Fibroblast of pulmonary artery (primary cell): ENCODE measurements around the gene BNC2.
"Not testable (repeated sequence)": the region's sequence is repeated elsewhere in the genome, so short reads cannot be mapped to it uniquely, and the experiment has no call there.

ENCODE experiments used
- DNase-seq: peaks from one replicate; pipeline ENCODE4 v3.0.0-alpha.2; 2010; ENCODE audit warnings: low read depth
- H3K4me3 ChIP-seq: replicated peaks from 2 replicates; pipeline ENCODE4 v1.5.1; 2011; ENCODE audit warnings: low read depth, mild to moderate bottlenecking, control low read depth, low read length, moderate library complexity
- TF ChIP-seq, protein P1 (sequence below): IDR thresholded peaks from 2 replicates; pipeline ENCODE4 v1.5.1; 2011; ENCODE audit warnings: mild to moderate bottlenecking, control low read depth, low read length, inconsistent platforms; ENCODE audit errors: missing control alignments

Gene BNC2

GRCh38 chr9:16487915-16488314, 382.6 kb downstream of the BNC2 start:
- DNase-seq = no peak

DNA sequence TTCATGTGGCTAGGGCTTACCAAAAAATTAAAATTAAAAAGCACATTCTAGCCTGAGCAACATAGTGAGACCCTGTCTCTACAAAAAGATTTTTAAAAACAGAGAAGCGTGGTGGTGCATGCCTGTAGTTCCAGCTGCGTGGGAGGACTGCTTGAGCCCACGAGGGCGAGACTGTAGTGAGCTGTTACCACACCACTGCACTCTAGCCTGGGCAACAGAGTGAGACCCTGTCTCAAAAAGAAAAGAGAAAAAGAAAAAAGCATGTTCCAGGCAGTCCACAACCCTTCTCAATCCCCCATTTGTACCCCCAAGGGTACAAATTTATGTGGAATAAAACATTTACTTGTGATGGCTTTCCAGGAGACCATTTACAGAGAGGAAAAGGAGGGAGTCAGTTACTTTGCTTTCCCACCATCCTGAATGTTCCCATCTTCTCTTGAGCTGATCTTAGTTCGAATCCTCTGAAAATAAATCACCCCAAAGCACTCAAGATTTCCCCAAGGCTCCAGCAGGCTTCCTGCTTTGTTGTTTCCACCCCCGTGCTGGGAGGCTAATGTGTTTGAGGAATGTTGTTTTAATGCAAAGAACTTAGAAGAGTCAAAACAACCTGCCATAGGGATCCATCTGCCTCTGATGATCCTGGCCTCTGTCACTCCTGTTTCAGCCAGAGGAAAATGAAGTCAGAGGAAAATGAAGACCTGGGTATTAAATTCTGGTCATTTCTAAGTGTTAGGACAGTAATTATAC, 384.7 kb downstream of the BNC2 start:
- TF ChIP-seq, protein P1, sequence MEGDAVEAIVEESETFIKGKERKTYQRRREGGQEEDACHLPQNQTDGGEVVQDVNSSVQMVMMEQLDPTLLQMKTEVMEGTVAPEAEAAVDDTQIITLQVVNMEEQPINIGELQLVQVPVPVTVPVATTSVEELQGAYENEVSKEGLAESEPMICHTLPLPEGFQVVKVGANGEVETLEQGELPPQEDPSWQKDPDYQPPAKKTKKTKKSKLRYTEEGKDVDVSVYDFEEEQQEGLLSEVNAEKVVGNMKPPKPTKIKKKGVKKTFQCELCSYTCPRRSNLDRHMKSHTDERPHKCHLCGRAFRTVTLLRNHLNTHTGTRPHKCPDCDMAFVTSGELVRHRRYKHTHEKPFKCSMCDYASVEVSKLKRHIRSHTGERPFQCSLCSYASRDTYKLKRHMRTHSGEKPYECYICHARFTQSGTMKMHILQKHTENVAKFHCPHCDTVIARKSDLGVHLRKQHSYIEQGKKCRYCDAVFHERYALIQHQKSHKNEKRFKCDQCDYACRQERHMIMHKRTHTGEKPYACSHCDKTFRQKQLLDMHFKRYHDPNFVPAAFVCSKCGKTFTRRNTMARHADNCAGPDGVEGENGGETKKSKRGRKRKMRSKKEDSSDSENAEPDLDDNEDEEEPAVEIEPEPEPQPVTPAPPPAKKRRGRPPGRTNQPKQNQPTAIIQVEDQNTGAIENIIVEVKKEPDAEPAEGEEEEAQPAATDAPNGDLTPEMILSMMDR = no peak
- no peak overlapping the region for H3K4me3 ChIP-seq
- DNase-seq = no peak

More at GRCh38 chr9:16487915-16488314, 382.6 kb downstream of the BNC2 start:
- TF ChIP-seq, protein P1 = no peak
- no peak overlapping the region for H3K4me3 ChIP-seq

DNA sequence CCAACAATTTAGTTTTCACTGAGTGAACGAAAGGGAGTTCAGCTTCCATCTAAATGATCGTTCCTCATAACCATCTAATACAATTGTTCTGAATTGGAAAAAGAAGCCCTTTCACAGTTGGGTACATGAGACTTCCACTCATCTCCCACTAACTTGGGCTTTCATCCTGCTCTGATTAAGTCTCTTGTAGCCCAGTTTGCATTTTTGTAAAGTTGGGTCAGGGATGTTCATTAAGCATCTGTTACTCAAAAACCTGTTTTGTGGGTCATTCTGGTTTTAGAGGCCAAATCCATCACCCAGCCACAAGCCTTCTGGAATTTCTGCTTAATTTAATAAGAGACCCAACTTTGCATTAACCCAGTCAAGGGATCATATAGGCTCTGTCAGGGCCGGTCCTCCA, 385.3 kb downstream of the BNC2 start:
- DNase-seq = no peak
- H3K4me3 ChIP-seq = no peak overlapping the region

GRCh38 chr9:16484744-16485143, 385.7 kb downstream of the BNC2 start:
- peak; percentile 33 for DNase-seq
- TF ChIP-seq, protein P1 = no peak

More for the DNA sequence above, 385.3 kb downstream of the BNC2 start:
- TF ChIP-seq, protein P1 = no peak

DNA sequence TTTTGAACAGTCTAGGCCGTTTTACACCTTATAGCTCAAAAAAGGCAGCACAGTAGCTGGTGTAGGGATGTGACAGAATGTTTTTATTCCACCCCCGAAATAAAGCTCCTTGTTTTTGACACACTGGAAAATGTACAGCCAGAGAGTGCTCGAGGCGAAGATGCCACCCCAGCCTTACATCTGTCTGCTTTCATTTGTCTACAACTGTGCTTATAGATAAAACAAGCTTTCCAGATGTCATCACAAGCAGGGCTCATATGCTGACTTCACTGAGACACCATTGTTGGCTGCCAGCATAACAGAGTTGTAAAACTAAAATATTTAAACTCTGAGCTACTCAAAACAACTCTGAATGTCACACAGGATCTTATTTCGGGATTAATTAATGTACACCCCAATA, 386.3 kb downstream of the BNC2 start:
- no peak for DNase-seq
- H3K4me3 ChIP-seq = no peak overlapping the region
- TF ChIP-seq, protein P1 = no peak

More at GRCh38 chr9:16484744-16485143, 385.7 kb downstream of the BNC2 start:
- no peak overlapping the region for H3K4me3 ChIP-seq

DNA sequence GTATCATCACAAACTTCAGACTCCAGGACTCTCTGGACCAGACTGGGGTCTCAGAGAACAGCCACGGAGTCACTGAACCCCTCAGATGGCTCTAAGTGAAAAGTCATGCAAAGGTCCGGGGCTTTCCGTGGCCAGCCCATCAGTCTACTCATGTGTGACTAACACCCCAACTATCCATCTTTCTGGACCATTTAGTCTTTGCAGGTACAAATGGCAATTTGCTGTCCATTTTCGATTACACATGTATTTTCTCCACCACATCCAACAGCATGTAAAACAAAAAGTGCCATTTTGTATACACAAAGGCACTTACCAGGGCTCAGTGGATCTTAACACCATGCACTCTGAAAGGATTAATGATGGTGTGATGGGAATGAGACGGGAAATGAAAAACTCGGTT, 387.7 kb downstream of the BNC2 start:
- no peak overlapping the region for H3K4me3 ChIP-seq
- TF ChIP-seq, protein P1 = no peak
- DNase-seq = no peak

- DNase-seq, H3K4me3 ChIP-seq: not testable (repeated sequence)
Measured at GRCh38 chr9:16480584-16480983, 389.9 kb downstream of the BNC2 start.
